ENCODE measurements around the gene PCGF3.
"Not testable (repeated sequence)": the region's sequence is repeated elsewhere in the genome, so short reads cannot be mapped to it uniquely, and the experiment has no call there.

Gene PCGF3

DNA sequence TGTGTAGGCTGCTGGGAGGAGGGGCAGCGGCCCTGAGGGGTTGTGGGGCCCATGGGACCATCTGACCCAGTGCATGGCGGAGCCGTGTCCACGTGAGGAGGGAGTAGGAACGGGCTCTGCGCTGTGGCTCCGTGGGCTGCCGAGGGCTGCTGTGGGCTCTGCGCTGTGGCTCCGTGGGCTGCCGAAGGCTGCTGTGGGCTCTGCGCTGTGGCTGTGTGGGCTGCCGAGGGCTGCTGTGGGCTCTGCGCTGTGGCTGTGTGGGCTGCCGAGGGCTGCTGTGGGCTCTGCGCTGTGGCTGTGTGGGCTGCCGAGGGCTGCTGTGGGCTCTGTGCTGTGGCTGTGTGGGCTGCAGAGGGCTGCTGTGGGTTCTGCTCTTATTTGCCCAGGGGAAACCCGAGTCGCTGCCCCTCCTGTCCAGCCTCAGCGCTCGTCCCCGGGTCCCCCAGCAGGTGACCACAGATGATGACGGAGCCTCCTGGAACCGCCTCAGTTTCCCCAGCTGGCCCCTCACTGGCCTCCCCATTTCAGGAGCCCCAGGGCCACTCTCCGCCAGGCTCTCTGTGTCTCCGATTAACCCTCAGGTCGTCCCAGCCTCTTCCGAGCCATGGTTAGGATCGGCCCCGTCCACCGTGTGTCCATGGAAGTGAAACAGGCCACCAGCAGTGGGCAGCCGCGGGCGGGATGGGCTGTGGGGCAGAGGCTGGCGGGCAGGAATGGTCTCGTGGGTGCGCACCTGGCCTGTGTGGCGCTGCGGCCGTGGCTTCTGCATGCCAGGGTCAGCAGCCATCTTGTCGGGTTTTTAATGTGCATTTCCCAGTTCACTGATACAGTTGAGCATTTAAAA is 20.0 kb downstream of the PCGF3 start:
- DNase-seq = no peak

DNA sequence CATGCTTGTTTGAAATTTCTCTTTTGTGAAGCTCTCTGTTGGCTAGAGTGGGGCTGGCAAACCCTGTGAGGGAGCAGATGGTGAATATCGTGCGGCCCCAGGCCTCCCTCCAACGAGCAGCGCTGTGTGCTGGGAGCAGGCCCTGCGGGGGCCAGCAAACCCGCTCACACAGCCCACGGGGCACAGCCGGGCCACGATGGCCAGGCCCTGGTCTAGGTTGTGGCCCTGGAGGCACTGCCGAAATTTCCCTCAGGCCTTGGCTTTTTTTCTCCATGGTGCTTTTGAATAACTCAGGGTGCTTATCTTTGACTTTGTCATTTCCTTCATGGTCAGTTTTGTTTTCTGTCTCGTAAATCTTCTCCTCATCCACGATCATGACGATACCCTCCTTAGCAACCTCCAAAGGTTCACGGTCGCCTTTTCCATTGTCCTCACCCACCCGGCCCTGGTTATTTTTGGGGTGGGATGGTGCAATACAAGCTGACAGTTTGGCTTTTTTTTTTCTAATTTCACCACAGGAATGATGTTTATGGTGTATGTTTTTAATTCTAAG is 20.7 kb downstream of the PCGF3 start:
- no peak for DNase-seq

DNA sequence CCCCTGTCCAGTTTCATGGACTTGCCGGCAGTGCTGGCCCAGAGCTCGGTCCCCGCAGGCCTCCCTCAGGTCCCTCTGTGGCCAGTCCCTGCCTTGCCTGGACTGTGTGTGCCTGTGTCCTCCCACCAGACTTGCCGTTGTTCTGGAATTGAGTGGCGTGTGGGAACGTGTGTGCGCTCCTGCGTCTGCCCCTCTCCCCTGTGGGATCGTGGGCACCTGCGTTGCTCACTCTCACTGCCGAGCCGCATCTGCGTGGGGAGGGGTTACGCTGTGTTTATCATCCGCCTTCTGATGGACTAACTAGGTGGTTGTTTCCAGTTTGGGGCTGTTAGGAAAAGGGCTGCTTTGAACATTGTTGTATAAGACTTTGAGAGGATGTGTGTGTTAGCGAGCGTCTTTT is 21.2 kb downstream of the PCGF3 start:
- DNase-seq = no peak

DNA sequence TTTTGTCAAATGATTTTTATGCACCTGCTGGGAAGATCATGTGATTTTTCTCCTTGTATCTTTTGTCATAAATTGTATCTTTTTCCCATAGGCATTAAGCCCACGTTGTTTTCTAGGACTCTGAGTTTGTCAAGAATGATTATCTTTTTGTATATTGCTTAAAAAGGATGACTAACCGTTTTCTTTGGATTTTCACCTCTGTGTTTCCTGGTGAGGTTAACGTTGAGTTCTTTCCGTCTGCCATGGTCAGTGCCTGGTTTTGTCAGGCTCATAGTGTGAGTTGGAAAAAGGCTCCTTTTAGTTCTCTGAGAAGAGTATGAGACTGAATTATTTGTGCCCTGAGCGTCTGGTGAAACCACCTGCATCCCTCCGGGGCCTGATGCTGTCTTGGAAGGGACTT is 21.9 kb downstream of the PCGF3 start:
- no peak for DNase-seq

DNA sequence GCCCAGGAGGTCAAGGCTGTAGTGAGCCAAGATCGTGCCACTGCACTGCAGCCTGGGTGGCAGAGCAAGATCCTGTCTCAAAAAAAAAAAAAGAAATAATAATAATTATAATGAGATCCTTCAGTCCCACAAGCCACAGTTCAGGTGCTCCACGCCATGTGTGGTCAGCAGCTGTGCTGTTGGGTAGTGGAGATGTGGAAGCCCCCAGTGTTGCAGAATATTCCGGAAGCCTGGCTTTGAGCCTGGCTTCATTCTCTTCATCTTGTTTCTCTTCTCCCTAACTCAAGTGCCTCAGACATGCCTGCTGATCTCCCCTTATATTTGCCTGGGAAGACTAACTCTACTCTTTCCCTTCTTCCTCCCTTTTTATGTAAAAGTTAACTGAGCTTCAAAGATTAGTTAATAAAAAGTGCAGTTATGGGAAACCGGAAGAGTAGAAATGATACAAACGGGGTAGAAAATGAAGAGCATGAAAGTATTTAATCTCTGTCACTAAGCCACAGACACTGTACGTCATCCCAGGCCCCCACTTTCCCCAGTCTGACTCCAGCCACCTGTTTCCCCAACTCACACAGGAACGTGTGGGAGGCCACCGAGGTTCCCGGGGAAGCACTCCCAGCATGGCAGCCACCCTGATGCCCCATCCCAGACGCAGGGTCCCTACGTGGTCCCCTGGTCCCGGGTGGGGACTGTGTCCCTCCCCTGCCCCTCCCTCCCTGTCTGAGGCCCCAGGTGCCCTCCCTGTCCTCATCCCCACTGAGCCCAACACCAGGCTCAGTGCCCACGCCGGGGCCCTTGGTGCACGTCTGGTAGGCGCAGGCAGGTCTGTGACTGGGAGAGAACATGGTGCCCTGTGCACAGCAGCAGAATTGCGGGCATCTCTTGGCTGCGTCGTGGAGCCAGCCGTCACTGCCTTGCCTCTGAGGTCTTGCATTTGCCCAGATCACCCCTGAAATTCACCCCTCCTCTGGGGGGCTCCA is 24.0 kb downstream of the PCGF3 start:
- DNase-seq = no peak

DNA sequence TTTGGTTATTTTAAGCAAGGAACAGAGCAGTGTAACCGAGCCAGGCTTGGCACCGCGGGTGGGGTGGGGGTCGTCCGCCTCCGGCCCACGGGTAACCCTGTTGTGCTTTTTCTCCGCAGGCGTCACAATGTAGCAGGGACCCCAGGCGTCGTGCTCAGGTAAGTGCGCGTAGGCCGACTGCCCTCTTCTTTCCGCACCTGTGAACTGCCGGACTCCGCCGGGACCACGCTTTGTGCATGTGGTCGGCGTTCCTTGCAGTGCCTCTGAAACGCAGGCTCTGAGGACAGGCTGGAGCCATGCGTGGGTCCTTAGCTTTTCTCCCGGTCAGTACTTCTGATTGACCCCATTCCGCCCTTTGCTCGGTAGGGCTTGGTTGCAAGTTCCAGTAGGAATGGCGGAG is 24.9 kb downstream of the PCGF3 start:
- DNase-seq = no peak

DNA sequence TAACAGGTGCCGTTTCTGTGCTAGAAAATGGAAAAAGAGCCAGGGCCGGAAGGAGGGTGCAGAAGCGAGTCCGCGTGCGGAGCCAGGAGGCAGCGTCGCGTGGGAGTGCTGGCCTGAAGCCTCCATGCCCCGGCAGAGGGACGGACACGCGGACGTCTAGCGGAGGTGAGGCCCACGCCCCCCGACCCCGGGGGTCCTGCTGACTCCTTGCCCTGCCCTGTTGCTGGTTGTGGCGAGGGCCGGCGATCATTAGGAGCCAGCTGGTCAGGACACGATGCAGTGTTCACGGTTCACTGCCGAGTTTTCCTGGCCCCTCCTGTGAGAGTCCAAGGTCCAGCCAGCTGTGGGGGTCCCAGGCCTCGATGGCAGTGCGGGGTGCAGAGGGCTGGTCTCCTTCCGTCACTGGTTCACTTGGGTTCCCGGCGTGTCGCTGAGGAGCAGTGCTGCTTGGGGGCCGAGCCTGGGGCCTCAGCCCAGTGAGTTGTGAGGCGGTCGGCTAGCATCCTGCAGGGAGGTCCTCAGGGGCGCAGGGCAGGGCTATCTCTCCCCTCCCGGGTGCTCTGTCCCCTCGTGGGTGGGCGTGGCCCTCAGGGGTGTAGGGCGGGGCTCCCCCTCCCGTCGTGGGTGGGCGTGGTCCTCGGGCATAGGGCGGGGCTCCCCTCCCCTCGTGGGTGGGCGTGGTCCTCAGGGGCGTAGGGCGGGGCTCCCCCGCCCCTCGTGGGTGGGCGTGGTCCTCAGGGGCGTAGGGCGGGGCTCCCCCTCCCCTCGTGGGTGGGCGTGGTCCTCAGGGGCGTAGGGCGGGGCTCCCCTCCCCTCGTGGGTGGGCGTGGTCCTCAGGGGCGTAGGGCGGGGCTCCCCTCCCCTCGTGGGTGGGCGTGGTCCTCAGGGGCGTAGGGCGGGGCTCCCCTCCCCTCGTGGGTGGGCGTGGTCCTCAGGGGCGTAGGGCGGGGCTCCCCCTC is 25.6 kb downstream of the PCGF3 start:
- DNase-seq = not testable (repeated sequence)

DNA sequence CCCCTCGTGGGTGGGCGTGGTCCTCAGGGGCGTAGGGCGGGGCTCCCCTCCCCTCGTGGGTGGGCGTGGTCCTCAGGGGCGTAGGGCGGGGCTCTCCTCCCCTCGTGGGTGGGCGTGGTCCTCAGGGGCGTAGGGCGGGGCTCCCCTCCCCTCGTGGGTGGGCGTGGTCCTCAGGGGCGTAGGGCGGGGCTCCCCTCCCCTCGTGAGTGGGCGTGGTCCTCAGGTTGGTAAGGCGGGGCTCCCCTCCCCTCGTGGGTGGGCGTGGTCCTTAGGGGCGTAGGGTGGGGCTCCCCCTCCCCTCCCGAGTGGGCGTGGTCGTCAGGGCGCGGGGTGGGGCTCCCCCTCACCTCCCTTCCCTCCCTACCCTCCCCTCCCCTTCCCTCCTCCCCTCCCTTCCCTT is 26.3 kb downstream of the PCGF3 start:
- DNase-seq = not testable (repeated sequence)

DNA sequence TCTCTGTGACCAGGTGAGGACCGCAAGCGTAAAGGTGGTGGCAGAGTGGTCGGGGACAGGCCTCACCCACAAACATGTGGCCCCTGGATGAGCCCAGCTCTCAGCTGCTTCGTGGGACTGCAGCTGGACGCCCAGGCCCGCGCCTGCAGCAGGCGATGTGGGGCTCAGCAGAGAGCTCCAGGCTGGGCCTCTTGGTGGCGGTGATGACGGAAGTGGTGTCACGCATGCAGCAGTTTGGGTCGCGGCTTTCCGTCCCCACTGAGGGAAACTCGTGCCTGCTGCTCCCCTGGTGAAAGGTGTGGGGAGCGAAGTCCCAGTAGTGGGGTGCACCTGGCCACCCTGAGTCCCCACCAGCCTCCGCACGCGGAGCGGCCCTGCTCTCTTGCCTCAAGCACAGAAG is 26.9 kb downstream of the PCGF3 start:
- no peak for DNase-seq

DNA sequence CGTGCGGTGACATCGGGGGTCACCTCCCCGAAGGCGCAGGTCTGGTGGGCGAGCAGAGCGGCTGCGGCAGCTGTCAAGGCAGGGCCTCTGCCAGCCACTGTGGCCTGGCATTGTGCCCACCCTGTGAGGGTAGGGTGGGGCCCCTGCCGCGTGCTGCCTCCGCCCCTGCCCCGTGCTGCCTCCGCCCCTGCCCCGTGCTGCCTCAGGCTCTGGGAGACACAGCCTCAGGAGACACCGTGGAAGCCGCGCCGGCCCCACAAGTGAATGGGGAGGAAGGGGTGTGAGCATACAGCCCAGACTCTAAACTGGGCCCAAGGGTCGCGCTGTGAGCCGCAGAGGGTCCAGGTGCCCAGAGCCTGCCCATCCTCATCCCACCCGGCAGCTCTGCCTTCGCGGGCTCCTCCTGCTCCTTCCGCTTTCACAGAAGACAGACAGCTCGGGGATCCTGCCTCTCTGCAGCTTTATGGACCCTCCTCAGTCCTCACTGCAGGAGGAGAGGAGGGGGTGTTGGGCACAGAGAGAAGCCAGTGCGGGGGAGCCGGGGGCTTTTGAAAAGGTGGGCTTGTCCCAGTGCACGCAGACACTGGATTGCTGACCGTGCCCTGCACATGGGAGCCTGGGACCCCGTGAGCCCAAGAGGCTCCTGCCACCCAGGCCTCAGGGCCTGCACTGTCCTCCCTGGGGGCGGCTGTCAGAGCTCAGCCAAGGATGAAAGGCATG is 27.4 kb downstream of the PCGF3 start:
- no peak for DNase-seq

DNA sequence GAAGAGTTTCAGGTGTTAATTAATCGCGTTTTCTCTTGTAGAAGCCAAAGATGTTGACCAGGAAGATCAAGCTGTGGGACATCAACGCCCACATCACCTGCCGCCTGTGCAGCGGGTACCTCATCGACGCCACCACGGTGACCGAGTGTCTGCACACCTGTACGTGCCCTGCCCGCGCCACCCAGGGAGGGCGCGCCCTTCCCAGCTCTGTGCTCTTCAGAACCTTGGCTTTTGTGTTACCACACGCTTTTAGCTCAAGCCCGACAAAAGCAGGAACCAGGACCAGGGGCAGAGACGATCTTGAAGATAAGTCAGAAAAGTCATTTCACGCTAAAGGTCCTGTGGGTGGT is 28.0 kb downstream of the PCGF3 start:
- DNase-seq = no peak

DNA sequence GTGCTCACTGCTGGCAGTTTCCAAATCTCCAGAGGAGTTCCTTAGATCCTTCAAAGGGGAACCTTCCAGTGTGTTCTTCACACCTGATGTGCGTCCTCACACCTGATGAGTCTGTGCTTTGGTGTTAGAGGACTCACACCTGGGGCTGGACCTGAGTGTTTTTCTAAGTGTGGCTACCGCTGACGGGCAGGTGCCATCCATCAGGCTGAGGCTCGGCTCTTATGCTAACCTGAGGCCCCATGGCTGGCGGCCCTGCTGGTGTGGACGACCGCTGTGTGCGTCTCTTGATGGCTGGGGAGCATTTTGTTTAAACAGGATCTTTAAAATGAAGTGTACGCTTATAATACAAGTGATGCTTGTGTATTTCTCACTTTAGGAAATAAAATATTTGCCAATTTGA is 28.4 kb downstream of the PCGF3 start:
- no peak for DNase-seq

DNA sequence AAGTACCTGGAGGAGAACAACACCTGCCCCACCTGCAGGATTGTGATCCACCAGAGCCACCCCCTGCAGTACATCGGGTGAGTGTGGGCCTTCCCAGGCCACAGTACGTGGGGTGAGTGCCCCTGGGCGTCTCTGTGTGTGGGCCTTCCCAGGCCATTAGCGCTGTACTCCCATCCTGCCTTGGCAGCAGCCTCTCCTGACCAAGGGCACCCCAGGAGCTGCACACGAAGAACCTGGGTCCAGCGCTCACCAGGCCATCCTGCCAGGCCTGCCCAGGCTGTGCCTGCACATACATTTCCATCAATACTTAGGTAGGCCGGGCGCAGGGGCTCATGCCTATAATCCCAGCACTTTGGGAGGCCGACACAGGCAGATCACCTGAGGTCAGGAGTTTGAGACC is 29.3 kb downstream of the PCGF3 start:
- no peak for DNase-seq

DNA sequence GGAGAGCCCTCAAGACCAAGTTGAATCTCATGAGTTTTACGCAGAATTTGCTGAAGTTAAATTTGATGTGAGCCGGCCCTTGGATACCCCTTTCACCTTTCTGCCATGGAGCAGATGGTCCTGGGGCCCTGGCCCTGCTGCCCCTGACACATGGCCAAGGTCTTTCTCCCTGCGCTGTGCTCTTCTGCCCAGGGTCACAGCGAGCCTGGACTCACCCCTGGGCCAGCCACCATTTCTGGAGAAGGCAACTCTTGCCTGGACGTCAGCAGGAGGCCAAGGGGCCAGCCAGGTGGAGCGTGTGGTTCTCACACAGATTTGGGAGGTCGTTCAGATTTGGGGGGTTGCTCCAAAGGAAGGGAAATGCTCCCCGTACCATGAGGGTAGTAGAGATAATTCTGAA is 30.0 kb downstream of the PCGF3 start:
- DNase-seq = no peak

DNA sequence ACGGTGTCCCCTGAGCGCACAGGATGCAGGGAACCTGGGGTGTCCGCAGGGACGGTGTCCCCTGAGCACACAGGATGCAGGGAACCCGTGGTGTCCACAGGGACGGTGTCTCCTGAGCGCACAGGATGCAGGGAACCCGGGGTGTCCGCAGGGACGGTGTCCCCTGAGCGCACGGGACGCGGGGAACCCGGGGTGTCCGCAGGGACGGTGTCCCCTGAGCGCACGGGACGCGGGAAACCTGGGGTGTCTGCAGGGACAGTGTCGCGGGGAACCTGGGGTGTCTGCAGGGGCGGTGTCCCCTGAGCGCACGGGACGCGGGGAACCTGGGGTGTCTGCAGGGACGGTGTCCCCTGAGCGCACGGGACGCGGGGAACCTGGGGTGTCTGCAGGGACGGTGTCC is 30.9 kb downstream of the PCGF3 start:
- not testable (repeated sequence) for DNase-seq

DNA sequence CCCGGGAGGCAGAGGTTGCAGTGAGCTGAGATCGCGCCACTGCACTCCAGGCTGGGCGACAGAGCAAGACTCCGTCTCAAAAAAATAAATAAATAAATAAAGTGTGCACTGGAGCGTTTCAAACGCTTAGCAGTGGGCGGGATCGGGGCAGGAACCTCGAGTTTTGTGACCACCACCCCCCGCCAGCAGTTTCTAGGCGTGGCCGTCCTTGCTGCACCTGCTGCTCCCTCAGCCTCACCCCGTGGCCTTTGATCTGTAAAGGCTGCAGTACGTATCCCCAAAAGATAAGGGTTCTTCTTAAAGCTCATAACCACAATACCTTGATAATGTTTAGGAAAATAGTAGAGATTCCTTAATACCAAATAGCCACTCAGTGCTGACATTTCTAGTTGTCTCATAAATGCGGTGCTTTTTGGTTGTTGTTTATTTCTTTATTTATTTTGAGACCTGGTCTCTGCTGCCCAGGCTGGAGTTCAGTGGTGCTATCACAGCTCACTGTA is 33.2 kb downstream of the PCGF3 start:
- DNase-seq = no peak

DNA sequence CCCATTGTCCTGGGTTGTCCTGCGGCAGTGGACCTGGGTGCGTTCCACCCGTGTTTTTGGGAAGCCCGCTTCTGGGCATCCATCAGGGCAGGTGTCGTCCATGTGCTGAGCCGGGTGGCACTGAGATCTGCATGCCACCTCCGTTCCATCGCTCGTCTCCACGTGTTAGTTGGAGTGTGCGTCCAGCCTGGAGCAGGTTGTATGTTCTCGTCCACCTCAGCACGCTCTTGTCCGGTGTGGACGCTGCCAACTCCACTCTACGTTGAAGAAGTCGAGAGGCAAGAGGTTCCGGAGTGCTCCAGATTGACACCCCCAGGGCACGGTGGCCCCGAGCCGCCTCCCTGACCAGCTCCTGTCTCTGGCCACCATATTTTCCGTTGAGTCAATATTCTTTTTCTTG is 33.9 kb downstream of the PCGF3 start:
- DNase-seq = no peak

DNA sequence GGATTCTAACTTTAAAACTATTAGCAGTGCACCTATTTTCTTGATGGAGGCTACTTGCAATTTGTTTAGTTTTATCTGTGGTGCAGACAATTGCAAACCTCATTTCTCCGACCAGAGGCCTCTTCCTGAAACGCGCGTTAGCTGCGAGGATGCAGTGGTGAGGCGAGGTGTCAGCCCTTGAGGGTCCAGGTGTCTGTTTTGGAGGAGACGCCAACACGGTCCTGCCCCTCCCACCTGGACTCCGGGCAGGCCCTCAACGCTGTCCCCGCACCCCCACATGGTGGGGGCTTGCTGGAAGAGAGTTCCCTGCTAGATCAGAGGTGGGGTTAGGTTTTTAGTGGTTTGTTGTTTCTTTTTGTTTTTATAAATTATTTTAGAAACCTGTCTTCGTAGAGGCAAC is 34.4 kb downstream of the PCGF3 start:
- DNase-seq = no peak

DNA sequence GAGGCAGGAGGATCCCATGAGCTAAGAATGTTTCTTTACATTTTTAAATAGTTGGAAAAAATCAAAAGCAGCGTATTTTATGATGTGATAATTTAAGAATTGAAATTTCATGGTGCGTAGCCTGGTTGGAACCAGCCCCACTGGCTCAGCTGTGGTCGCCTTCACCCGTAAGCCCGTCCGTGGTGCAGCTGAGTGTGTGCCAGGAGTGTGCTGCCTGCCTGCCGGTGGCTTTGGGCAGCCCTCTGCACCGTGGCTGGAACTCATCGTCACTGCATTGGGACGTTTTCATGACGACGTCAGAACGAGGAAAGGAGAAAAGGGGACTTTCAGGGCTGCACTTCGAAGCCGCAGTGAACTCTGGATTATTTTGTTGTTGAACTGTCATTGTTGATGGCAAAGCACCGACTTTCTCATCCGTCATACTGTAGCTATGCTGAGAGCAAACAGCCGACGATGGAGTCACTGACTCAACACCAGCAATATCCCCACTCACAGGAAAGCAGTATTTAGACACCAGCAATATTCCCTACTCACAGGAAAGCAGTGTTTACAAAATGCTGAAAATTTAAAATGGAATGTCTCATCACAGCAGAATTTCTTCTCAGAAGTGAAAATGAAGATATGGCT is 35.1 kb downstream of the PCGF3 start:
- no peak for DNase-seq

DNA sequence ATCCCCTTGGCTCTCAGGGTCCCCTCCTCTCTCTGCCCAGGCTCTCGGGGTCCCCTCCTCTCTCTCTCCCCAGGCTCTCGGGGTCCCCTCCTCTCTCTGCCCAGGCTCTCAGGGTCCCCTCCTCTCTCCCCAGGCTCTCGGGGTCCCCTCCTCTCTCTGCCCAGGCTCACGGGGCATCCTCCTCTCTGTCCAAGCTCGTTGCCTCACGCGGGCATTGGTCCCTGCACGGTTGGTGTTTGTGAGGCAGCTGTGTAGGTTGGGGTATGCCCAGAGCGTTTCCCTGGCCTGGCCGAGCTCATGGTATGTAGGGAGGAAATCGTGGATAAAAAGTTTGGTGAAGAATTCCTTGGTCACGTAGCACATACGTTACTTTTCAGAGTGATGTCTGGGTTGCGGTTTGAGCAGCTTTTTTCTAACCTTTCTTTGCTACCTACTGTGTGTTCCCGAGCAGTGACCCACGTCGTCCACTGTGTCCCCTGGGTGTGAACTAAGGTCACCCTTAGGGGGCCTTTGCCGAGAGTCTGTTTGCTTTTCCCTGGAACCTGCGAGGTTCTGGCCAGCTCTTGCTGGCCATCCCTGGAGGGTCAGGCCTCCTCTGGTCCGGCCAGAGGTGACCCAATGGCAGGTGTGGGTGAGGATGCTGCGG is 36.6 kb downstream of the PCGF3 start:
- DNase-seq = no peak
